Vagina (tissue), 2 donors: ENCODE data around the gene SMIM17. TPM values are rescaled to one million over a fixed set of nuclear protein-coding genes. Genes with fewer than 3 reads are reported as not detected.

ENCODE experiments used
- DNase-seq, 2 donors: peaks; one replicate each; pipeline ENCODE4 v3.0.0-alpha.2; 2017; ENCODE audit errors: extremely low spot score in 2 of 2
- H3K27ac ChIP-seq: fragments of 200-600 bp; sonication (generic); one replicate; pipeline ENCODE4 v1.5.1; 2019
- H3K27me3 ChIP-seq: fragments of 200-600 bp; sonication (generic); one replicate; pipeline ENCODE4 v1.5.1; 2019
- H3K36me3 ChIP-seq, 2 donors: fragments of 200-600 bp; sonication (generic); one replicate each; pipeline ENCODE4 v1.5.1; 2017 to 2019
- H3K4me1 ChIP-seq: fragments of 200-600 bp; sonication (generic); one replicate; pipeline ENCODE4 v1.5.1; 2019
- H3K4me3 ChIP-seq, 2 donors: fragments of 200-600 bp; sonication (generic); 1 replicate in 1 of 2; 2 replicates in 1 of 2; pipeline ENCODE4 v1.5.1; 2016 to 2019
- H3K9me3 ChIP-seq: fragments of 200-600 bp; sonication (generic); one replicate; pipeline ENCODE4 v1.5.1; 2019
- CTCF ChIP-seq, 3 experiments: fragments of 450-650 bp in 2 of 3; fragments of 200-600 bp in 1 of 3; sonication (generic) in 1 of 3; IDR thresholded peaks; one replicate each; pipeline ENCODE4 v1.5.1; 2017 to 2019; ENCODE audit warnings: antibody characterized with exemption in 3 of 3, mild to moderate bottlenecking in 2 of 3, moderate library complexity in 2 of 3
- POLR2A ChIP-seq, 2 donors: fragments of 450-650 bp; IDR thresholded peaks; one replicate each; pipeline ENCODE4 v1.6.1; 2017; ENCODE audit warnings: antibody characterized with exemption in 2 of 2, mild to moderate bottlenecking in 2 of 2, moderate library complexity in 2 of 2
- POLR2AphosphoS5 ChIP-seq, 2 donors: sonication (generic); formaldehyde crosslinking; IDR thresholded peaks; one replicate each; pipeline ENCODE4 v1.9.0; 2017; ENCODE audit warnings: antibody characterized with exemption in 2 of 2, mild to moderate bottlenecking in 2 of 2, low read depth in 1 of 2; ENCODE audit not compliant: insufficient read depth in 1 of 2
- intact Hi-C: fragments of 100-400 bp; cut with DNase I; formaldehyde crosslinking; loops from one replicate; pipeline ENCODE4 v1.15.1; 2023
- total RNA-seq: library from RNA; depleted of rRNA; stranded (reverse); fragments of >200 nt; gene quantifications from one replicate; pipeline ENCODE4 v1.2.3, GENCODE V29; 2016

Gene SMIM17
- total RNA-seq, 1 donor from 2014 or later, result 0.98 TPM

GRCh38 chr19:56663931-56664500 is 21.1 kb downstream of the SMIM17 start:
- TF ChIP-seq CTCF (IDR thresholded peaks at IDR 0.05) (no peak), POLR2A (IDR thresholded peaks at IDR 0.05) (no peak), POLR2AphosphoS5 (IDR thresholded peaks at IDR 0.05; ENCODE audit: insufficient read depth in 1 of 2, low read depth in 1 of 2) (no peak)
- no peaks in the 10 kb centered on the region for H3K27me3 ChIP-seq
- H3K27ac ChIP-seq, result no peak overlapping the region
- H3K9me3 ChIP-seq, result no peaks in the 10 kb centered on the region
- DNase-seq, result no peak
- intact Hi-C loops, result no loop called here
- no peak overlapping the region for H3K4me3 ChIP-seq
- peaks cover 0 to 25% of the 10 kb centered on the region in 2 donors for H3K36me3 ChIP-seq
- no peaks in the 10 kb centered on the region for H3K4me1 ChIP-seq

GRCh38 chr19:56664511-56664910 is 21.6 kb downstream of the SMIM17 start:
- Histone ChIP-seq H3K36me3 (peaks cover 0 to 25% of the 10 kb centered on the region in 2 donors), H3K27me3 (no peaks in the 10 kb centered on the region), H3K4me1 (no peaks in the 10 kb centered on the region), H3K27ac (no peak overlapping the region), H3K4me3 (no peak overlapping the region), H3K9me3 (no peaks in the 10 kb centered on the region)
- TF ChIP-seq POLR2AphosphoS5 (IDR thresholded peaks at IDR 0.05; ENCODE audit: insufficient read depth in 1 of 2, low read depth in 1 of 2) (no peak), POLR2A (IDR thresholded peaks at IDR 0.05) (no peak), CTCF (IDR thresholded peaks at IDR 0.05) (no peak)
- intact Hi-C loops, result no loop called here
- DNase-seq, result no peak

- intact Hi-C loops, result no loop called here
- no peak for TF ChIP-seq POLR2AphosphoS5 (IDR thresholded peaks at IDR 0.05; ENCODE audit: insufficient read depth in 1 of 2, low read depth in 1 of 2)
- Histone ChIP-seq H3K36me3 (peaks cover 0 to 25% of the 10 kb centered on the region in 2 donors), H3K27me3 (no peaks in the 10 kb centered on the region), H3K9me3 (no peaks in the 10 kb centered on the region), H3K4me1 (peaks cover 13% of the 10 kb centered on the region), H3K4me3 (no peak overlapping the region), H3K27ac (no peak overlapping the region)
- DNase-seq, result no peak
Observed at GRCh38 chr19:56667311-56667870, 24.4 kb downstream of the SMIM17 start.

GRCh38 chr19:56668676-56669075 is 25.7 kb downstream of the SMIM17 start:
- intact Hi-C loops, result no loop called here
- Histone ChIP-seq H3K9me3 (no peaks in the 10 kb centered on the region), H3K4me1 (peaks cover 13% of the 10 kb centered on the region), H3K27ac (no peak overlapping the region), H3K4me3 (no peak overlapping the region), H3K27me3 (no peaks in the 10 kb centered on the region), H3K36me3 (peaks cover 0 to 15% of the 10 kb centered on the region in 2 donors)
- TF ChIP-seq POLR2A (IDR thresholded peaks at IDR 0.05), result no peak
- no peak for TF ChIP-seq POLR2AphosphoS5 (IDR thresholded peaks at IDR 0.05; ENCODE audit: insufficient read depth in 1 of 2, low read depth in 1 of 2)
- no peak for TF ChIP-seq CTCF (IDR thresholded peaks at IDR 0.05)
- no peak for DNase-seq

GRCh38 chr19:56670401-56670960 is 27.5 kb downstream of the SMIM17 start:
- DNase-seq, result no peak
- Histone ChIP-seq H3K27ac (no peak overlapping the region), H3K9me3 (no peaks in the 10 kb centered on the region), H3K4me3 (peak overlapping the region; percentile 63 to 94), H3K4me1 (peaks cover 13% of the 10 kb centered on the region), H3K36me3 (no peaks in the 10 kb centered on the region), H3K27me3 (no peaks in the 10 kb centered on the region)
- intact Hi-C loops, result no loop called here
- TF ChIP-seq CTCF (IDR thresholded peaks at IDR 0.05) (no peak), POLR2AphosphoS5 (IDR thresholded peaks at IDR 0.05; ENCODE audit: insufficient read depth in 1 of 2, low read depth in 1 of 2) (no peak), POLR2A (IDR thresholded peaks at IDR 0.05) (no peak)
